ENCODE measurements around the gene ERI3.

DNA sequence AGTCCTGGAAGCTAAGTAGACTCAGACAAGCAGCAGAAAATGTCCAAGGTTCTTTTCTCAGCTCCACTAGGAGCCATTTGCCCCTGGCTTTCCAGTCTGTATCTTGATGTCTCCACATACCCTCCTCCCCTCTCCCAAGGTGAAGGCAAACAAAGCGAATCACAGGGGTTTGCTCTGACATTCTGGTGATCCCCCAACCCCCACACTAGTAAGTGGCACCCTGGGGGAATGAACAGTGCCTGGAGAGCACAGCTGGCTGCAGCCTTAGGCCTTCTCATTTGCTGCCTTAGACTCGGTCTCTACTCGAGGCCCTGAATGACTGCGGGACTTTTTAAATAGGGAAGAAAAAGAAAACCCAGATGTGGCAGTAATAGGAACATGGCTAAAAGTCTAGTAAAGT lies 15.3 kb downstream of the ERI3 start:
- TF ChIP-seq, protein P1, sequence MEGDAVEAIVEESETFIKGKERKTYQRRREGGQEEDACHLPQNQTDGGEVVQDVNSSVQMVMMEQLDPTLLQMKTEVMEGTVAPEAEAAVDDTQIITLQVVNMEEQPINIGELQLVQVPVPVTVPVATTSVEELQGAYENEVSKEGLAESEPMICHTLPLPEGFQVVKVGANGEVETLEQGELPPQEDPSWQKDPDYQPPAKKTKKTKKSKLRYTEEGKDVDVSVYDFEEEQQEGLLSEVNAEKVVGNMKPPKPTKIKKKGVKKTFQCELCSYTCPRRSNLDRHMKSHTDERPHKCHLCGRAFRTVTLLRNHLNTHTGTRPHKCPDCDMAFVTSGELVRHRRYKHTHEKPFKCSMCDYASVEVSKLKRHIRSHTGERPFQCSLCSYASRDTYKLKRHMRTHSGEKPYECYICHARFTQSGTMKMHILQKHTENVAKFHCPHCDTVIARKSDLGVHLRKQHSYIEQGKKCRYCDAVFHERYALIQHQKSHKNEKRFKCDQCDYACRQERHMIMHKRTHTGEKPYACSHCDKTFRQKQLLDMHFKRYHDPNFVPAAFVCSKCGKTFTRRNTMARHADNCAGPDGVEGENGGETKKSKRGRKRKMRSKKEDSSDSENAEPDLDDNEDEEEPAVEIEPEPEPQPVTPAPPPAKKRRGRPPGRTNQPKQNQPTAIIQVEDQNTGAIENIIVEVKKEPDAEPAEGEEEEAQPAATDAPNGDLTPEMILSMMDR (IDR thresholded peaks at IDR 0.05; ENCODE audit: borderline replicate concordance, extremely low read depth, low read length, poor library complexity, severe bottlenecking) = no peak
- TF ChIP-seq EZH2 (IDR thresholded peaks at IDR 0.05; ENCODE audit: borderline replicate concordance, low read depth, low read length, severe bottlenecking) = no peak

Measured in DND-41 (cell line).